CD4-positive, alpha-beta T cell (primary cell): ENCODE results near the gene AGBL4. TPM values are rescaled to one million over a fixed set of nuclear protein-coding genes. Genes with fewer than 3 reads are reported as not detected.

Experiments
- ATAC-seq: fragments of 200-7000 bp; cut with Tn5 transposase; one replicate; pipeline ENCODE4 v1.10.0; 2022; ENCODE audit warnings: mild to moderate bottlenecking; ENCODE audit not compliant: poor library complexity
- CTCF ChIA-PET: fragments of 350-600 bp; sonication (Branson Sonifier 250); formaldehyde crosslinking; loops from one replicate; lab custom pipeline; 2021; ENCODE audit warnings: antibody characterized with exemption, inconsistent platforms; lab: Charles Lee
- POLR2A ChIA-PET: fragments of 350-600 bp; sonication (Branson Sonifier 250); formaldehyde crosslinking; loops from one replicate; lab custom pipeline; 2021; ENCODE audit warnings: antibody characterized with exemption, inconsistent platforms; lab: Charles Lee
- DNase-seq, 14 experiments: peaks; one replicate each; pipeline ENCODE4 v3.0.0-alpha.2; 2013 to 2020; ENCODE audit warnings: mixed read lengths in 2 of 14
- H3K27ac ChIP-seq, 2 donors: one replicate each; pipeline versions ENCODE4 v1.5.1 to v1.7.0; 2013; ENCODE audit warnings: low read length in 2 of 2, low read depth in 1 of 2, mild to moderate bottlenecking in 1 of 2
- H3K27me3 ChIP-seq, 2 experiments: 1 replicate in 1 of 2; 2 replicates in 1 of 2; pipeline versions ENCODE4 v1.6.1 to v1.7.0; 2013; ENCODE audit warnings: low read length in 2 of 2, control low read depth in 1 of 2, mild to moderate bottlenecking in 1 of 2, moderate library complexity in 1 of 2; ENCODE audit not compliant: insufficient read depth in 2 of 2, control insufficient read depth in 1 of 2
- H3K36me3 ChIP-seq: one replicate; pipeline ENCODE4 v1.6.1; 2013; ENCODE audit warnings: low read length, control low read depth; ENCODE audit not compliant: insufficient read depth
- H3K4me1 ChIP-seq: one replicate; pipeline ENCODE4 v1.6.1; 2013; ENCODE audit warnings: low read length, control low read depth; ENCODE audit not compliant: insufficient read depth
- H3K4me3 ChIP-seq: one replicate; pipeline ENCODE4 v1.5.1; 2013; ENCODE audit warnings: mild to moderate bottlenecking, low read length, moderate library complexity
- H3K9me3 ChIP-seq, 2 experiments: 1 replicate in 1 of 2; 2 replicates in 1 of 2; pipeline versions ENCODE4 v1.6.1 to v1.7.0; 2013; ENCODE audit warnings: low read length in 2 of 2, mild to moderate bottlenecking in 2 of 2, control low read depth in 1 of 2, moderate library complexity in 1 of 2; ENCODE audit not compliant: control insufficient read depth in 1 of 2, insufficient read depth in 1 of 2
- H3K27ac Mint-ChIP-seq: one replicate; pipeline ENCODE4 v1.8.0; 2020; ENCODE audit warnings: mixed read lengths
- H3K27me3 Mint-ChIP-seq: one replicate; pipeline ENCODE4 v1.8.0; 2021; ENCODE audit warnings: mixed read lengths
- H3K36me3 Mint-ChIP-seq: one replicate; pipeline ENCODE4 v1.8.0; 2021; ENCODE audit warnings: low read depth, mixed read lengths
- H3K4me1 Mint-ChIP-seq: one replicate; pipeline ENCODE4 v1.8.0; 2021; ENCODE audit warnings: low read depth, mixed read lengths
- H3K4me3 Mint-ChIP-seq: one replicate; pipeline ENCODE4 v1.8.0; 2020; ENCODE audit warnings: mild to moderate bottlenecking, mixed read lengths
- H3K9me3 Mint-ChIP-seq: one replicate; pipeline ENCODE4 v1.8.0; 2020; ENCODE audit warnings: mixed read lengths
- CTCF ChIP-seq: fragments of 200-600 bp; IDR thresholded peaks from one replicate; pipeline ENCODE4 v1.8.0; 2022; ENCODE audit warnings: antibody characterized with exemption, mild to moderate bottlenecking
- intact Hi-C, 2 experiments: fragments of 100-400 bp; cut with DNase I in 1 of 2; cut with micrococcal nuclease in 1 of 2; formaldehyde crosslinking; loops; one replicate each; pipeline versions ENCODE4 v1.15.1 to v1.9.0; 2023 to 2025; cut with DNase I, micrococcal nuclease
- total RNA-seq, 174 experiments: library from RNA in 2 of 174; stranded (reverse) in 2 of 174; gene quantifications; one replicate each; pipeline ENCODE4 v1.2.3 and lab custom pipeline; 2021 to 2026

Gene AGBL4
- total RNA-seq, 2 experiments from 2014 or later: 0.11 TPM; not detected in 1

GRCh38 chr1:48869116-48869893 lies 1154.4 kb downstream of the AGBL4 start:
- Histone ChIP-seq H3K9me3 (no peaks in the 10 kb centered on the region), H3K4me3 (no peak overlapping the region), H3K27me3 (no peaks in the 10 kb centered on the region), H3K36me3 (no peaks in the 10 kb centered on the region), H3K4me1 (no peaks in the 10 kb centered on the region), H3K27ac (no peak overlapping the region)
- no peak overlapping the region for H3K27ac Mint-ChIP-seq
- TF ChIP-seq CTCF: no peak
- H3K9me3 Mint-ChIP-seq: no peaks in the 10 kb centered on the region
- no peak for DNase-seq
- H3K4me3 Mint-ChIP-seq: no peak overlapping the region
- ChIA-PET CTCF (no interaction called here), POLR2A (no interaction called here)
- ATAC-seq: no peak
- no peaks in the 10 kb centered on the region for H3K4me1 Mint-ChIP-seq
- peaks cover 19% of the 10 kb centered on the region for H3K27me3 Mint-ChIP-seq
- intact Hi-C loops: no loop called here
- no peaks in the 10 kb centered on the region for H3K36me3 Mint-ChIP-seq

- no peak for TF ChIP-seq CTCF
- ATAC-seq: no peak
These were observed 1158.8 kb downstream of the AGBL4 start for GRCh38 chr1:48864913-48865312.

GRCh38 chr1:48859456-48859855 lies 1164.3 kb downstream of the AGBL4 start:
- Mint-ChIP-seq H3K36me3 (no peaks in the 10 kb centered on the region), H3K4me3 (no peak overlapping the region), H3K27ac (no peak overlapping the region), H3K27me3 (no peaks in the 10 kb centered on the region), H3K4me1 (no peaks in the 10 kb centered on the region), H3K9me3 (peaks cover 6% of the 10 kb centered on the region)
- Histone ChIP-seq H3K27ac (no peak overlapping the region), H3K36me3 (no peaks in the 10 kb centered on the region), H3K9me3 (peaks cover 0 to 8% of the 10 kb centered on the region in 2 experiments), H3K27me3 (no peaks in the 10 kb centered on the region), H3K4me1 (no peaks in the 10 kb centered on the region), H3K4me3 (no peak overlapping the region)
- intact Hi-C loops: no loop called here
- CTCF ChIA-PET: no interaction called here
- ATAC-seq (no peak), DNase-seq (no peak)
- TF ChIP-seq CTCF: no peak
- POLR2A ChIA-PET: no interaction called here

More at GRCh38 chr1:48864913-48865312, 1158.8 kb downstream of the AGBL4 start:
- H3K27ac ChIP-seq: no peak overlapping the region
- Mint-ChIP-seq H3K27ac (no peak overlapping the region), H3K4me1 (no peaks in the 10 kb centered on the region), H3K9me3 (peaks cover 6% of the 10 kb centered on the region), H3K4me3 (no peak overlapping the region), H3K36me3 (no peaks in the 10 kb centered on the region), H3K27me3 (peaks cover 4% of the 10 kb centered on the region)
- ChIA-PET POLR2A (no interaction called here), CTCF (no interaction called here)
- H3K4me1 ChIP-seq: no peaks in the 10 kb centered on the region
- H3K27me3 ChIP-seq: no peaks in the 10 kb centered on the region
- no peak overlapping the region for H3K4me3 ChIP-seq
- intact Hi-C loops: no loop called here
- H3K9me3 ChIP-seq: peaks cover 0 to 8% of the 10 kb centered on the region in 2 experiments
- DNase-seq: no peak
- no peaks in the 10 kb centered on the region for H3K36me3 ChIP-seq
